Ishikawa (cell line): Measurements from ENCODE around the gene ZNF440.

Experiments
- CEBPB ChIP-seq: IDR thresholded peaks from 2 replicates; pipeline ENCODE4 v1.6.1; 2012
- EGR1 ChIP-seq: IDR thresholded peaks from 2 replicates; pipeline ENCODE4 v1.6.1; 2012
- EP300 ChIP-seq: IDR thresholded peaks from 2 replicates; pipeline ENCODE4 v1.6.1; 2012; ENCODE audit warnings: borderline replicate concordance
- MAX ChIP-seq: IDR thresholded peaks from 2 replicates; pipeline ENCODE4 v1.6.1; 2012
- REST ChIP-seq: IDR thresholded peaks from 2 replicates; pipeline ENCODE4 v1.6.1; 2012; ENCODE audit warnings: low read depth, mild to moderate bottlenecking
- TAF1 ChIP-seq: IDR thresholded peaks from 2 replicates; pipeline ENCODE4 v1.6.1; 2012; ENCODE audit warnings: low read depth, mild to moderate bottlenecking
- YY1 ChIP-seq: IDR thresholded peaks from 2 replicates; pipeline ENCODE4 v1.6.1; 2012; ENCODE audit warnings: low read depth

GRCh38 chr19:11769995-11770394 lies 44.1 kb upstream of the ZNF440 start:
- no peak for TF ChIP-seq CEBPB
- no peak for TF ChIP-seq EP300
- no peak for TF ChIP-seq REST
- no peak for TF ChIP-seq MAX
- TF ChIP-seq YY1: no peak
- TF ChIP-seq TAF1: no peak
- TF ChIP-seq EGR1: no peak
